Tibial nerve (tissue), 4 donors: ENCODE measurements around the gene QDPR. TPM values are rescaled to one million over a fixed set of nuclear protein-coding genes. Genes with fewer than 3 reads are reported as not detected.
A peak's percentile ranks its signal among the peaks of the same experiment; 100 is the strongest.

Source experiments
- DNase-seq, 2 donors: peaks; one replicate each; pipeline ENCODE4 v3.0.0-alpha.2; 2019; ENCODE audit warnings: low spot score in 2 of 2
- H3K27ac ChIP-seq, 4 donors: fragments of 200-600 bp; sonication (generic) in 3 of 4; one replicate each; pipeline ENCODE4 v1.5.1; 2017 to 2019; ENCODE audit warnings: mild to moderate bottlenecking in 1 of 4
- H3K27me3 ChIP-seq, 2 donors: fragments of 200-600 bp; sonication (generic) in 1 of 2; one replicate each; pipeline versions ENCODE4 v1.5.1 to v1.6.0; 2017 to 2019
- H3K36me3 ChIP-seq, 3 donors: fragments of 200-600 bp; sonication (generic); one replicate each; pipeline ENCODE4 v1.5.1; 2018 to 2019
- H3K4me1 ChIP-seq, 4 donors: fragments of 200-600 bp; sonication (generic) in 3 of 4; one replicate each; pipeline ENCODE4 v1.5.1; 2017 to 2019
- H3K4me3 ChIP-seq, 4 donors: fragments of 200-600 bp; sonication (generic) in 3 of 4; one replicate each; pipeline ENCODE4 v1.5.1; 2017 to 2019; ENCODE audit warnings: mild to moderate bottlenecking in 1 of 4, moderate library complexity in 1 of 4
- H3K9me3 ChIP-seq, 4 donors: fragments of 200-600 bp; sonication (generic) in 3 of 4; one replicate each; pipeline ENCODE4 v1.5.1; 2017 to 2019
- CTCF ChIP-seq, 5 experiments: fragments of 200-600 bp in 3 of 5; fragments of 450-650 bp in 2 of 5; sonication (generic) in 3 of 5; IDR thresholded peaks; one replicate each; pipeline ENCODE4 v1.5.1; 2016 to 2019; ENCODE audit warnings: antibody characterized with exemption in 5 of 5, mild to moderate bottlenecking in 3 of 5, moderate library complexity in 2 of 5
- EP300 ChIP-seq, 2 donors: sonication (generic); formaldehyde crosslinking; IDR thresholded peaks; one replicate each; pipeline ENCODE4 v1.6.1; 2017; ENCODE audit warnings: antibody characterized with exemption in 2 of 2, mild to moderate bottlenecking in 1 of 2
- POLR2A ChIP-seq, 2 donors: fragments of 450-650 bp; IDR thresholded peaks; one replicate each; pipeline ENCODE4 v1.6.1; 2017; ENCODE audit warnings: antibody characterized with exemption in 2 of 2, mild to moderate bottlenecking in 2 of 2, moderate library complexity in 2 of 2
- WGBS, 2 donors: methylation state at CpG; one replicate each; pipeline ENCODE4 v1.1.5; 2018; 5-methylcytosine and 5-hydroxymethylcytosine counted together
- total RNA-seq, 4 donors: library from RNA; depleted of rRNA; stranded (reverse); fragments of >200 nt; gene quantifications; one replicate each; pipeline ENCODE4 v1.1.0, GENCODE V29; 2016

The QDPR gene
- total RNA-seq, 4 donors from 2014 or later = 15.9 to 53.1 (median 24.7) TPM

GRCh38 chr4:17475481-17475880, 36.4 kb downstream of the QDPR start:
- Histone ChIP-seq H3K4me3 (no peak overlapping the region), H3K36me3 (peaks cover 0 to 26% (median 0%) of the 10 kb centered on the region in 3 donors), H3K27ac (no peak overlapping the region), H3K4me1 (no peaks in the 10 kb centered on the region), H3K27me3 (no peaks in the 10 kb centered on the region), H3K9me3 (peaks cover 0 to 4% (median 0%) of the 10 kb centered on the region in 4 donors)
- DNase-seq = no peak
- no peak for TF ChIP-seq CTCF (IDR thresholded peaks at IDR 0.05)
- TF ChIP-seq EP300 (IDR thresholded peaks at IDR 0.05) = no peak
- no peak for TF ChIP-seq POLR2A (IDR thresholded peaks at IDR 0.05)

- no peak overlapping the region for H3K4me3 ChIP-seq
- TF ChIP-seq EP300 (IDR thresholded peaks at IDR 0.05) = no peak
- no peak for TF ChIP-seq CTCF (IDR thresholded peaks at IDR 0.05)
- no peak for TF ChIP-seq POLR2A (IDR thresholded peaks at IDR 0.05)
- no peak for DNase-seq
- H3K27me3 ChIP-seq = no peaks in the 10 kb centered on the region
- no peaks in the 10 kb centered on the region for H3K4me1 ChIP-seq
- no peaks in the 10 kb centered on the region for H3K9me3 ChIP-seq
- H3K36me3 ChIP-seq = no peaks in the 10 kb centered on the region
- H3K27ac ChIP-seq = no peak overlapping the region
- WGBS, 2 donors = 55 to 56% methylated on average over 11 of the region's 11 CpGs
These were observed 41.8 kb downstream of the QDPR start for GRCh38 chr4:17469931-17470674.

DNA sequence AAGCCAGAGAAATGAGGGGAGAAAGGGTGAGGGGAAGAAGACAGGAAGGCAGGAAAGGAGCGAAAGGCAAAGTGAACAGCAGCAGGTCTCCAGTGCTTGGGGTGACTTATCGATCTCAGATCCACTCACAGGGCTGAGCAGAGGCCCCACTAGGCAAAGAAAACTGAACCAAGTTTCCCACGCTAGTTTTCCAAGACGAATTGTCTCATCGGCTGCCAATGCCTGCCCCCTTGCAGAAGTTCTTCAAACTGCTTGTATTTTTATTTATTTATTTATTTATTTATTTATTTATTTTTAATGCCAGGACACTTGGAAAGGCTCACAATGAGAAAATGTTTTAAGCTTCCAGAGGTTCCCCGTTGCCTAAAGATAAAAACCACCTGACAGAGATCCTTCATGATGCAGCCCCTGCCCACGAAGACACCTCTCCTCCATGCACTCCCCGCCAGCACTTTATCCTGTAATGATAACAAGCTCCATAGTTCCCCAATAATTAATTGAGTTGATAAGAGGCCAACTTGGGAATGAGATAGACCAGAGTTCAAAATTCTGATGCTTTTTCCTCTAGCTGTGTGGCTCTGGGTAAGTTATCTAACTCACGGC, 43.2 kb downstream of the QDPR start:
- no peaks in the 10 kb centered on the region for H3K27me3 ChIP-seq
- no peaks in the 10 kb centered on the region for H3K4me1 ChIP-seq
- no peak overlapping the region for H3K4me3 ChIP-seq
- H3K9me3 ChIP-seq = no peaks in the 10 kb centered on the region
- DNase-seq = no peak
- WGBS, 2 donors = 37 to 38% methylated on average over 9 of the region's 9 CpGs
- TF ChIP-seq POLR2A (IDR thresholded peaks at IDR 0.05) (no peak), CTCF (IDR thresholded peaks at IDR 0.05) (peak in 4 of 5 experiments; percentile 25 to 52 (median 51))
- no peak overlapping the region for H3K27ac ChIP-seq
- no peaks in the 10 kb centered on the region for H3K36me3 ChIP-seq

GRCh38 chr4:17463606-17464005, 48.3 kb downstream of the QDPR start:
- Histone ChIP-seq H3K4me3 (no peak overlapping the region), H3K4me1 (no peaks in the 10 kb centered on the region), H3K27ac (no peak overlapping the region), H3K9me3 (peaks cover 0 to 1% (median 0%) of the 10 kb centered on the region in 4 donors), H3K36me3 (peaks cover 0 to 4% (median 0%) of the 10 kb centered on the region in 3 donors), H3K27me3 (no peaks in the 10 kb centered on the region)
- no peak for TF ChIP-seq CTCF (IDR thresholded peaks at IDR 0.05)
- no peak for TF ChIP-seq EP300 (IDR thresholded peaks at IDR 0.05)
- no peak for TF ChIP-seq POLR2A (IDR thresholded peaks at IDR 0.05)
- no peak for DNase-seq
- WGBS, 2 donors = 78 to 91% methylated on average over 1 of the region's 1 CpG

- TF ChIP-seq POLR2A (IDR thresholded peaks at IDR 0.05) = no peak
- TF ChIP-seq EP300 (IDR thresholded peaks at IDR 0.05) = no peak
- no peak for TF ChIP-seq CTCF (IDR thresholded peaks at IDR 0.05)
- Histone ChIP-seq H3K4me3 (no peak overlapping the region), H3K9me3 (peaks cover 0 to 8% (median 0%) of the 10 kb centered on the region in 4 donors), H3K36me3 (no peaks in the 10 kb centered on the region), H3K27ac (no peak overlapping the region), H3K4me1 (peaks cover 0 to 4% (median 0%) of the 10 kb centered on the region in 4 donors), H3K27me3 (no peaks in the 10 kb centered on the region)
- 28 to 29% methylated on average over 1 of the region's 1 CpG for WGBS, 2 donors
- DNase-seq = no peak
These were observed 61.6 kb downstream of the QDPR start for GRCh38 chr4:17450269-17450804.
